HG02840 (cell line): ENCODE results near the gene SNX7.

Source experiments
- ATAC-seq: cut with Tn5 transposase; IDR thresholded peaks from one replicate; pipeline ENCODE4 v1.9.1; 2021; ENCODE audit warnings: mild to moderate bottlenecking, moderate library complexity, moderate number of reproducible peaks; ENCODE audit not compliant: unreplicated experiment, low FRiP score

Gene SNX7

DNA sequence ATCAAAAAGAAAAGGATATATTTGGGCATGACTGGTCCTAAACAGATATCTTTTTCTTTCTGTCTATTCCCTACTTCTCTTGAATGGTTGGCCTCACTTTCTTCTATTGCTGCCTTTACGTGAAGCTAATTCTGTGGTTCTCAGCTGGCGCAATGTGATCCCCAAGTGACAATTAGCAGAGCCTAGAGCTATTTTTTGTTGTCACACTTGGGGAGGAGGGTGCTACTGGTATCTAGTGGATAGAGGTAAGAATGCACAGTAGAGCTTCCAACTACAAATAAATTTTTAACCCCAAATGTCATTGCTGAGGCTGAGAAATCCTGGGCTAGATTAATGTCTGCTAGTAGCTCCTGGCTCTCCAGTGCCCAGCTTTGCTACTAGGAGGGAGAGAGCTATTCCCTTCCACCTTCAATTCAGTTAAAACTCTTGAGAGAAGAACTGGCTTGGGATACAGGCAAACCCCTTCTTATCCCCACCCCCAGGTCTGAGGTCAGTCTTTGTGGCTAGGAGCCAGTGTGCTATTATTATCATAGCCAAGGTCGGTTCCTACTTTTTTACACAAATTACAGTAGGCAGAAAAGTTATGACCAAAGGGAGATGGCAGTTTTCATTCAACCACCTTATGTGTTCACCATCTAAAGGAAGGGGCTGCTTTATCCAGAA lies 102.1 kb downstream of the SNX7 start:
- ATAC-seq: no peak

DNA sequence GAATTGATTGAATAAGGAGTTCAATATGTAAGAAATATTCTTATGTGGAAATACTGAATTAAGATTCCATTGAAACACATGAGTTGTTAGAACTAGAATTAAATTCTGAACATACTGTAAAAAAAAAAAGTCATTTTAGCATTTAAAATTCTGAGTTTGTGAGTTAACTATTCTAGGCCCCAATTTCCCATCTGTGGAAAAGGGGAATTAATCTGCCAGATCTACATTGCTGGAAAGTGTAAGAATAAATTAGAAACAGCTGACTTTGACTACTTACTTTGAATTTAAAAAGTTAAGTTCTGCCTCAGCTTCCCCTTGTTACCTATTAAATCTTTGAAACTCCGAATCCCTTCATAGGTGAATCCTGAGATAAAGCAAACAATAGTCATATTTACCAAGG lies 103.0 kb downstream of the SNX7 start:
- ATAC-seq: no peak

DNA sequence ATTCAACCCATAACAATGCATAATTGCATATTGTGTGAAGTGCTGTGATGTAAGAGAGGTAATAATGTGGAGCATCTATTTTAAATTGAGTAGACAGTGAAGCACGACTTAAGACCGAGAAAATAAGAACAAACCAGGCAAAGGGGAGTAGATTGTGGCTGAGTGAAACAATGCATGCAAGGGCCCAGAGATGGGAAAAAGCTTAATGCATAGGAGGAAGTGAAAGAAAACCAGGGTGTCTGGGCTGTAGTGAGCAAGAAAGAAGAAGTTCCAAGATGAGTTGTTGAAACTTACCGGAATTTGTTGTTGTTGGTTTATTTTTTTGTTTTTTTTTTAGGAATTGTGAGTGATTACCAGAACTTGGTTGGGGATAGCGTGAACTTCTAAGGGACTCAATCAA lies 104.7 kb downstream of the SNX7 start:
- no peak for ATAC-seq

DNA sequence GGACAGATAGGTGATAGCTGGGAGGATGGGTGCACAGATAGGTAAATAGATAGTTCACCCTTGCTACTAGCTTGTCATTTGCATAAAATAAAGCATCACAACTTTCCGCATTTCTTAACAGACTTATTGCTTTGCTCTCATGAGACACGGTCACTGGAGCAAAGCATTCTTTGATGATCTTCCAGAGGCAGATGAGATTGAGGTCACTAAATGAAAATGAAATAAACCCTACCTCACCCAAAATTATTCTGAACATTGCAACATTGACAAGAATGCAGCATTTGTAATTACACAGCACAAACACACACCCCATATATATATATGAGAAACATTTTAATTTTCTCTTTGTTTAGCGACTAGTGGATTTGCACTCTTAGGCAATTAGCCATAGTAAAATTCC lies 107.6 kb downstream of the SNX7 start:
- ATAC-seq: no peak

DNA sequence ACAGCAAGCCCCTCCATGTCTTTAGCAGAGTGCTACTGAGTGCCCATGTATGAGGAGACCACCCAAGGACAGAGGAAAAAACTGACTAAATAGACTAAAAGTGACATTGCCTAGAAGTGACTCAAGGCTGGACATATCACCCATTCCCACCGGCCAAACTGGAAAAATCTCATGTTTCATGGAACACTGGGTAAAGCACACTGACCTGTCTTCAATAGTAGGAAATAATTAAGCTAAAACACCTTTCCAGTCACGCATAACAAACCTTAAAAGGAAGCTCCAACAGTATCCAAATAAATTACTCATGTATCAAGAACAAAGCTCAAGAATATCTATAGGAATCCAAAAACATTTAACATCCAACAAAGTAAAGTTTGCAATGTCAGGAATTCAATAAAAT lies 120.4 kb downstream of the SNX7 start:
- ATAC-seq: no peak

DNA sequence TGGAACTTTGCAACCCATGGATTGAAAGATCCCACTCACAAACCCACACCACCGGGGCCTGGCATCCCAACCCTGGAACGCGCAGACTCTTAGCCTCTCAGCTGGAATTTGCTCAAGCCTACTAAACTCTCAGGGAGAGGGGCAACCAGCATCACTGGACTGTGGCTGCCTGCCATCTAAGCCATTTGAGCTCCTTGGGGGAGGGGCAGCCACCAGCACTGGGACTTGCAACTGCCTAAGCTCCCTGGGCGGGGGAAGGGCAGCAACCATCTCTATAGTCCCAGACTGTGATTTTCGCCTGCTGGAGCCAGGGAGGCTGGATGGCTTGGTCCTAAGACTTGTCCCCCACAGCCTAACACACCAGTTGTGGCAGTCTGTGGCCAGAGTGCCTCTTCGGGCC lies 122.3 kb downstream of the SNX7 start:
- ATAC-seq: no peak

DNA sequence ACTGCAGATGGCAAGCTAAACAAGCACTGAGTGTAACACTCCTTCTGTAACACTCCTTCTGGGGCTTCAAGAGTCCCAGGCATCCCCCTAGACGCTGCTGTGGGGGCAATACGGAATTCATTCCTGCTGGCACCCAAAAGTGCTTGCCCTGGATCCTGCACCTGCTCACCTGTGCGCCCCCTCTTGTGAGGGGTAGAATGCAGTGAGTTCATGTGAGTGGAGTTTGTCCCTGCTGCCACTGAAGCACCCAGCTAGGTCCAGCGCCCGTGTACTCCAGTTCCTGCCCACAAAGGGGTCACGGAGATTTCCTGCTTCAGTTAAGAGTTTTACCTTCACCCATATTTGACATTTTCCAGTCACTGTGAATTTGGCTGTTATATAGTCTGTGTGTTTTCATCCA lies 130.0 kb downstream of the SNX7 start:
- ATAC-seq: no peak

DNA sequence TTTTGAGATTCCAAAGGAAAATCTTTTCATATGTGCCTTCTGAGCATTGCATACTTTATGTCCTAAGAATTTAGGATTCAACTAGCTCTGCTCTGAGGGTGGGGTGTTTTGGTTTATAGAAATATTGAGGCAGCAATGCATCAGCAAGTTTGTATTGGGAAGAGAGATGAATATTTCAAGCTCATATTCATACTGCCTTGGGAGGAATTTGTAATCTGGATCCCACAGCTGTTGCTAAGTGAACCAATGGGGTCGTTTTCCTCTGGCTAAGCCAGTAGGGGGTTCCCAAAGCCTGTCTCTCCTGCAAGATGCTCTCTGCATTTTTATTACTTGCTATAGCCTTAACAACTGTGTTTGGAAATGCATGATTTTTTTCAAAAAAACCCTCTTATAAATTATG lies 130.6 kb downstream of the SNX7 start:
- ATAC-seq: no peak

DNA sequence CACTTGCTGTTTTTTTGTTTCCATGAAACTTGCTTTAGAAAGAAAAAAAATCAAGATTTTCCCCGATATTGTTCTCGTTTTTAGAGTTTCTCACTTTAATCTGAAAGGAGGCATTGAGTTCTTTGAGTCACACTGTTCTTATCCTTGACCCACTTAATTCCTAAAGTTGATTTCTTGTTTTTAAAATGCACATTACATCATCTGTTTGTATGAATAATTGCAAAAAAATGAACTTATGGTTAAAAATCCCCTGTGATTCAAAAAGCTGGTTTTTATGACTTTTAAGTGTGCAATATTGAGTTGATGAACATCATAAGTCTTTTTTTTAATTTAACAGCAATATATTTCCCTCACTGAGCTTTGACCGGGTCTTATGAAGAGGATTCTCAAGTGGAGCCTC lies 131.6 kb downstream of the SNX7 start:
- no peak for ATAC-seq

DNA sequence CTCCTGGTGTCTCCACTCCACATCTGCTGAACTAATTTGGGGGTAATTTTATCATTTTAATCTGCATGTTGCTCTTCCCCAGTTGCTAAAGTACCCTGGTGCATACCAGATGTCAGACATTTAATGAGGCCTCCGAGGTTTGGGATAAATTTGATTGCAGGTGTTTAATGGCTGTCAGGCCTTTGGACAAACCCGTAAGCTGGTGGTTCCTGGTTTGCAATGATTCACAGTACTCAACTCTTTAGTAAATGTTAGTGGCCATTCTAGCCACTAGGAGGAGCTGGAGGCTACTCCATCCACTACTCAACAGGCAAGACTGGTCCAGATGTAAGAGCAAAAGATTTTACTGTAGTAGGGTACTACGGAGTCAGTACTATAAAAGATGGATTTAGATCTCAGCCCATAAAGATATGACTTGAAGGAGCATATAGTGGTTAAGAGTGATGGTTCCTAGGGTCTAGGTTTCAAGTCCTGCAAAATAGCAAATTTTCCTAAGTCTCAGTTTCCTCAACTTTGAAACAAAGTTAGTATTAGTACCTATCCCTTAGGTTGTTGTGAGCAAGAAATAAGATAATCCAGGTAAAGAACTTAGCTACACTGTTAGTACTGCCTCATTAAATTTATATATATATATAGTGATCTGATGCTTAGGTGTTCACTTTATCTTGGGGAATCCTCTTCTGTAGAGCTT lies 132.8 kb downstream of the SNX7 start:
- ATAC-seq: peak; percentile 94

DNA sequence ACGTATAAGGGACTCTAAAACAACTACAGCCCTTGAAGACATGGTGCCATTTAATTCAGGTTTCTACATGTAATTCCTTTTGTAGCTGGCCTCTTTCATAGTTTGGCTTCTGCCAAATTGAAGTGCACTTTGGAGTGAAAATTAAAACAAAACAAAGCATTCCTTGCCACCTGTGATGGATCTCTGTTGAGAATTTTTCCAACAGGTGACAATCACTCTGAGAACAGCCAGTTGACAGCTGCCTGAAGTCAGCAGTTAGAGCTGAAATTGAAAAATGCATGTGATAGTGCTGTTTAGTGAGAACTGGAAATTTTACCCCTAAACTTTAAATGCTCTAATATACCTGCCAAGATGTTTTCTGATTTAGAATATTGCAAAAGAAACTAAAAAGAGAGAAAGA lies 134.5 kb downstream of the SNX7 start:
- ATAC-seq: no peak

DNA sequence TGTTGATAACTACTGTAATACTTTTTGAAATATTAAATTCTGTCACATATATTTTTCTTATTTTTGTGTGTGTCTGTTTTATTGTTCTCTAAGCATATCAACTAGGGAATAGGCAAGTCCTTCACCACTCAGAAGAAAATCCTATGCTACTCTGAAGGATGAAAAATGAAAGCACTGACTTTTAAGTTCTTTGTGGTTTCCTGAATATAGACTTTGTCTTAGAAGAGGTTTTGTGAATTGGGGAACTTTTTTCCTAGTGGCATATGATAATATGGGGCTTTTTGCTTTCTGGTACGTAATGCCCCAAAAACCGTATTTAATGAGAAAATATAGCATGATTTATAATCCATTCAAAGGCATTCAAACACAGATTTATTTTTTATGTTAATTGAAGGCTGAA lies 136.0 kb downstream of the SNX7 start:
- ATAC-seq: no peak
